IMR-90 (cell line): Measurements from ENCODE around the gene AUTS2. TPM values are rescaled to one million over a fixed set of nuclear protein-coding genes. Genes with fewer than 3 reads are reported as not detected.

Experiments used
- ATAC-seq: fragments of 200-7000 bp; cut with Tn5 transposase; 2 replicates; pipeline ENCODE4 v1.9.1; 2020; ENCODE audit warnings: low read depth, mild to moderate bottlenecking, moderate library complexity
- BruUV-seq: library from RNA; stranded (reverse); fragments of 400-500 nt; replicated peaks from 2 replicates; lab custom pipeline; 2021; lab: Mats Ljungman, UMichigan
- CTCF ChIA-PET: fragments of 300-600 bp; formaldehyde crosslinking; extraction: SDS; loops from one replicate; lab custom pipeline; 2021; ENCODE audit warnings: antibody characterized with exemption; lab: Yijun Ruan, JAX
- POLR2A ChIA-PET: fragments of 300-600 bp; sonication (Branson Sonifier 250); formaldehyde crosslinking; loops from one replicate; lab custom pipeline; 2022; ENCODE audit warnings: antibody characterized with exemption; ENCODE audit not compliant: unreplicated experiment; lab: Charles Lee
- DNase-seq: peaks from one replicate; pipeline ENCODE4 v3.0.0; 2013
- H2AFZ ChIP-seq: replicated peaks from 2 replicates; pipeline ENCODE3; 2013; ENCODE audit warnings: low read length, mild to moderate bottlenecking; ENCODE audit not compliant: poor library complexity
- H2AK5ac ChIP-seq: 2 replicates; pipeline ENCODE4 v1.6.1; 2013; ENCODE audit warnings: low read depth, low read length, inconsistent platforms
- H2AK9ac ChIP-seq: replicated peaks from 2 replicates; pipeline ENCODE3; 2013; ENCODE audit warnings: mild to moderate bottlenecking, low read depth, low read length, moderate library complexity; ENCODE audit not compliant: poor library complexity
- H2BK120ac ChIP-seq: 2 replicates; pipeline ENCODE4 v1.6.1; 2013; ENCODE audit warnings: low read depth, low read length, inconsistent platforms
- H2BK15ac ChIP-seq: 3 replicates; pipeline ENCODE4 v1.6.1; 2013; ENCODE audit warnings: low read depth, low read length, inconsistent platforms
- H2BK20ac ChIP-seq: 2 replicates; pipeline ENCODE4 v1.6.1; 2013; ENCODE audit warnings: low read depth, mild to moderate bottlenecking, inconsistent platforms, low read length, moderate library complexity
- H2BK5ac ChIP-seq: 2 replicates; pipeline ENCODE4 v1.6.1; 2013; ENCODE audit warnings: mild to moderate bottlenecking, low read depth, low read length, inconsistent platforms; ENCODE audit not compliant: poor library complexity, severe bottlenecking
- H3K14ac ChIP-seq: replicated peaks from 2 replicates; pipeline ENCODE4 v1.6.1; 2013; ENCODE audit warnings: low read depth, low read length, inconsistent platforms
- H3K18ac ChIP-seq: 2 replicates; pipeline ENCODE4 v1.6.1; 2013; ENCODE audit warnings: low read depth, low read length, control low read depth
- H3K23ac ChIP-seq: 2 replicates; pipeline ENCODE4 v1.6.1; 2013; ENCODE audit warnings: low read depth, low read length, inconsistent platforms
- H3K27ac ChIP-seq: 2 replicates; pipeline ENCODE4 v1.5.1; 2013; ENCODE audit warnings: mild to moderate bottlenecking, control low read depth, low read length; ENCODE audit not compliant: insufficient read depth
- H3K27me3 ChIP-seq: 2 replicates; pipeline ENCODE4 v1.6.1; 2013; ENCODE audit warnings: low read length; ENCODE audit not compliant: control insufficient read depth, insufficient read depth
- H3K36me3 ChIP-seq: 2 replicates; pipeline ENCODE4 v1.6.1; 2013; ENCODE audit warnings: low read length, mixed read lengths; ENCODE audit not compliant: control insufficient read depth, insufficient read depth
- H3K4ac ChIP-seq: 2 replicates; pipeline ENCODE4 v1.6.1; 2013; ENCODE audit warnings: low read depth, low read length, inconsistent platforms
- H3K4me1 ChIP-seq: 2 replicates; pipeline ENCODE4 v1.6.1; 2013; ENCODE audit warnings: low read length, mixed read lengths; ENCODE audit not compliant: control insufficient read depth, insufficient read depth
- H3K4me2 ChIP-seq: 2 replicates; pipeline ENCODE4 v1.6.1; 2013; ENCODE audit warnings: low read depth, mild to moderate bottlenecking, control low read depth, low read length, moderate library complexity
- H3K4me3 ChIP-seq: 2 replicates; pipeline ENCODE4 v1.5.1; 2013; ENCODE audit warnings: low read depth, mild to moderate bottlenecking, control low read depth, low read length, moderate library complexity; ENCODE audit not compliant: insufficient read depth
- H3K56ac ChIP-seq: 2 replicates; pipeline ENCODE4 v1.6.1; 2013; ENCODE audit warnings: low read length, inconsistent platforms; ENCODE audit not compliant: insufficient read depth; ENCODE audit errors: extremely low read depth
- H3K79me1 ChIP-seq, 2 experiments: 2 replicates each; pipeline ENCODE4 v1.6.1; 2013; ENCODE audit warnings: low read length in 2 of 2, inconsistent platforms in 1 of 2, low read depth in 1 of 2
- H3K9ac ChIP-seq: 2 replicates; pipeline ENCODE4 v1.6.1; 2013; ENCODE audit warnings: low read depth, low read length, control low read depth
- H3K9me1 ChIP-seq: 2 replicates; pipeline ENCODE4 v1.6.1; 2013; ENCODE audit warnings: low read length, inconsistent platforms; ENCODE audit not compliant: insufficient read depth
- H3K9me3 ChIP-seq: 2 replicates; pipeline ENCODE4 v1.6.1; 2013; ENCODE audit warnings: low read length; ENCODE audit not compliant: control insufficient read depth, insufficient read depth
- H4K20me1 ChIP-seq: 2 replicates; pipeline ENCODE4 v1.6.1; 2013; ENCODE audit warnings: low read length, inconsistent platforms; ENCODE audit not compliant: insufficient read depth
- H4K5ac ChIP-seq: 2 replicates; pipeline ENCODE4 v1.6.1; 2013; ENCODE audit warnings: mild to moderate bottlenecking, low read depth, low read length, control low read depth
- H4K8ac ChIP-seq, 2 experiments: 2 replicates each; pipeline ENCODE4 v1.6.1; 2013; ENCODE audit warnings: low read depth in 2 of 2, low read length in 2 of 2, control low read depth in 1 of 2, inconsistent platforms in 1 of 2
- H4K91ac ChIP-seq: 2 replicates; pipeline ENCODE4 v1.6.1; 2013; ENCODE audit warnings: low read depth, low read length, inconsistent platforms; ENCODE audit not compliant: insufficient read depth
- BHLHE40 ChIP-seq: fragments of 150-350 bp; IDR thresholded peaks from 2 replicates; pipeline ENCODE4 v1.6.1; 2016; ENCODE audit warnings: mild to moderate bottlenecking, low read depth, low read length
- CEBPB ChIP-seq: IDR thresholded peaks from 2 replicates; pipeline ENCODE4 v1.6.1; 2012; ENCODE audit warnings: low read depth, low read length, improper control_type of control experiment
- CHD1 ChIP-seq: IDR thresholded peaks from 2 replicates; pipeline ENCODE4 v1.6.1; 2012; ENCODE audit warnings: low read depth, low read length, improper control_type of control experiment
- FOS ChIP-seq: fragments of 150-350 bp; IDR thresholded peaks from 2 replicates; pipeline ENCODE4 v1.6.1; 2016; ENCODE audit warnings: low read depth, low read length
- MAFK ChIP-seq: IDR thresholded peaks from 2 replicates; pipeline ENCODE4 v1.6.1; 2012; ENCODE audit warnings: low read depth, low read length, improper control_type of control experiment
- MAZ ChIP-seq: IDR thresholded peaks from 2 replicates; pipeline ENCODE4 v1.6.1; 2012; ENCODE audit warnings: low read depth, mild to moderate bottlenecking, low read length, improper control_type of control experiment, moderate library complexity, borderline replicate concordance
- MXI1 ChIP-seq: IDR thresholded peaks from 2 replicates; pipeline ENCODE4 v1.6.1; 2012; ENCODE audit warnings: low read depth, mild to moderate bottlenecking, low read length, moderate library complexity, borderline replicate concordance
- NFE2L2 ChIP-seq: fragments of 150-350 bp; IDR thresholded peaks from 2 replicates; pipeline ENCODE4 v1.6.1; 2016; ENCODE audit warnings: low read depth, mild to moderate bottlenecking, low read length
- POLR2A ChIP-seq: IDR thresholded peaks from 2 replicates; pipeline ENCODE4 v1.6.1; 2012; ENCODE audit warnings: mild to moderate bottlenecking, low read depth, low read length
- RAD21 ChIP-seq: IDR thresholded peaks from 2 replicates; pipeline ENCODE4 v1.6.1; 2012; ENCODE audit warnings: low read length, improper control_type of control experiment
- RCOR1 ChIP-seq: IDR thresholded peaks from 2 replicates; pipeline ENCODE4 v1.6.1; 2012; ENCODE audit warnings: mild to moderate bottlenecking, low read length, improper control_type of control experiment; ENCODE audit not compliant: insufficient replicate concordance
- RFX5 ChIP-seq: IDR thresholded peaks from 2 replicates; pipeline ENCODE4 v1.8.0; 2012; ENCODE audit warnings: low read depth, mild to moderate bottlenecking, low read length, moderate library complexity
- SMC3 ChIP-seq: fragments of 150-350 bp; IDR thresholded peaks from 2 replicates; pipeline ENCODE4 v1.6.1; 2016; ENCODE audit warnings: low read depth, mild to moderate bottlenecking, antibody characterized with exemption, low read length, moderate library complexity
- WGBS, 2 experiments: methylation state at CpG; one replicate each; pipeline versions ENCODE4 v1.1.5 to v1.1.7; 2013; ENCODE audit warnings: missing lambda C conversion rate in 2 of 2; ENCODE audit not compliant: insufficient read length in 1 of 2; ENCODE audit errors: extremely low coverage in 2 of 2; 5-methylcytosine and 5-hydroxymethylcytosine counted together
- dilution Hi-C: fragments of 300-500 bp; cut with HindIII; formaldehyde crosslinking; loops from one replicate; pipeline ENCODE4 v1.14.3; 2018; ENCODE audit warnings: low sequenced_read_pairs; ENCODE audit not compliant: unreplicated experiment
- in situ Hi-C: fragments of 300-500 bp; cut with MboI; formaldehyde crosslinking; loops from 3 replicates; pipeline ENCODE4 v1.14.3; 2019; ENCODE audit warnings: low sequenced_read_pairs, inconsistent platforms, mixed read lengths
- intact Hi-C: fragments of 100-400 bp; cut with micrococcal nuclease; formaldehyde crosslinking; loops from 2 replicates; pipeline ENCODE4 v1.10.0; 2022
- polyA plus RNA-seq, 3 experiments: library from polyadenylated mRNA; depleted of rRNA; stranded (reverse); fragments of >200 nt; gene quantifications; 2 replicates each; pipeline ENCODE4 v1.2.3, GENCODE V29; 2012; ENCODE audit warnings: low replicate concordance in 1 of 3
- total RNA-seq: library from RNA; depleted of rRNA; stranded (reverse); fragments of >200 nt; gene quantifications from 2 replicates; pipeline ENCODE4 v1.2.3, GENCODE V29; 2012
- TF ChIP-seq, protein P1 (sequence below): fragments of 150-350 bp; IDR thresholded peaks from 2 replicates; pipeline ENCODE4 v1.6.1; 2017; ENCODE audit warnings: mild to moderate bottlenecking, antibody characterized with exemption, low read length, low read depth
- TF ChIP-seq, protein P2 (sequence below): fragments of 150-350 bp; IDR thresholded peaks from 2 replicates; pipeline ENCODE4 v1.6.1; 2016; ENCODE audit warnings: low read depth, mild to moderate bottlenecking, low read length, moderate library complexity, borderline replicate concordance
- TF ChIP-seq, protein P3 (sequence below): conservative IDR thresholded peaks from 2 replicates; pipeline ENCODE4 v1.5.1; 2012; ENCODE audit warnings: mild to moderate bottlenecking, low read depth, low read length, improper control_type of control experiment

AUTS2 gene
- total and polyA plus RNA-seq, 2 of the 4 experiments (the other 2 are of a cell fraction), result 0.90 to 3.0 TPM

DNA sequence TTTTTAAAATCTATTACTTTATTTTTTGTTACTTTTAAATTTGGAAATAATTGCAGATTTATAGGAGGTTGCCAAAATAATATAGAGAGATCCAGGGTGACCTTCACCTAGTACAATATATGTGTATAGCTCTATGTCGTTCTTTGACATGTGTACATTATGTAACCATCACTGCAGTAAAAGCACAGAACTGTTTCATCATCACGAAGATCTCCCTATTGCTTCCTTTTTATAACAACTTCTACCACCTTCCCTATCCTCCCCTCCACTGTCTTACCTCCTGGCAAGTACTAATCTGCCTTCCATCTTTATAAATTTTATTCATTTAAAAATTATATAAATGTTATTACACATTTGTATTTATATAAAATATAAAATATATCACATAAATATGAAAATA lies 251.0 kb downstream of the AUTS2 start:
- WGBS, 2 experiments, result no CpG with 5 or more reads among the region's 2 CpGs
- H4K20me1 ChIP-seq, result no peaks in the 10 kb centered on the region
- H3K36me3 ChIP-seq, result no peaks in the 10 kb centered on the region
- no peak overlapping the region for H3K14ac ChIP-seq
- H2BK15ac ChIP-seq, result no peak overlapping the region
- TF ChIP-seq RCOR1, result no peak
- TF ChIP-seq, protein P1, sequence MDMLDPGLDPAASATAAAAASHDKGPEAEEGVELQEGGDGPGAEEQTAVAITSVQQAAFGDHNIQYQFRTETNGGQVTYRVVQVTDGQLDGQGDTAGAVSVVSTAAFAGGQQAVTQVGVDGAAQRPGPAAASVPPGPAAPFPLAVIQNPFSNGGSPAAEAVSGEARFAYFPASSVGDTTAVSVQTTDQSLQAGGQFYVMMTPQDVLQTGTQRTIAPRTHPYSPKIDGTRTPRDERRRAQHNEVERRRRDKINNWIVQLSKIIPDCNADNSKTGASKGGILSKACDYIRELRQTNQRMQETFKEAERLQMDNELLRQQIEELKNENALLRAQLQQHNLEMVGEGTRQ, result no peak
- no peak for TF ChIP-seq FOS
- no peak for TF ChIP-seq CHD1
- no peak for TF ChIP-seq MAFK
- TF ChIP-seq CEBPB, result no peak
- no peak for TF ChIP-seq NFE2L2
- no peak for TF ChIP-seq BHLHE40
- TF ChIP-seq RFX5, result no peak
- TF ChIP-seq, protein P2, sequence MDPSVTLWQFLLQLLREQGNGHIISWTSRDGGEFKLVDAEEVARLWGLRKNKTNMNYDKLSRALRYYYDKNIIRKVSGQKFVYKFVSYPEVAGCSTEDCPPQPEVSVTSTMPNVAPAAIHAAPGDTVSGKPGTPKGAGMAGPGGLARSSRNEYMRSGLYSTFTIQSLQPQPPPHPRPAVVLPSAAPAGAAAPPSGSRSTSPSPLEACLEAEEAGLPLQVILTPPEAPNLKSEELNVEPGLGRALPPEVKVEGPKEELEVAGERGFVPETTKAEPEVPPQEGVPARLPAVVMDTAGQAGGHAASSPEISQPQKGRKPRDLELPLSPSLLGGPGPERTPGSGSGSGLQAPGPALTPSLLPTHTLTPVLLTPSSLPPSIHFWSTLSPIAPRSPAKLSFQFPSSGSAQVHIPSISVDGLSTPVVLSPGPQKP, result no peak
- no peak for TF ChIP-seq SMC3
- no peak for TF ChIP-seq MAZ
- TF ChIP-seq MXI1, result no peak
- no peak for TF ChIP-seq POLR2A
- TF ChIP-seq RAD21, result no peak
- TF ChIP-seq, protein P3, sequence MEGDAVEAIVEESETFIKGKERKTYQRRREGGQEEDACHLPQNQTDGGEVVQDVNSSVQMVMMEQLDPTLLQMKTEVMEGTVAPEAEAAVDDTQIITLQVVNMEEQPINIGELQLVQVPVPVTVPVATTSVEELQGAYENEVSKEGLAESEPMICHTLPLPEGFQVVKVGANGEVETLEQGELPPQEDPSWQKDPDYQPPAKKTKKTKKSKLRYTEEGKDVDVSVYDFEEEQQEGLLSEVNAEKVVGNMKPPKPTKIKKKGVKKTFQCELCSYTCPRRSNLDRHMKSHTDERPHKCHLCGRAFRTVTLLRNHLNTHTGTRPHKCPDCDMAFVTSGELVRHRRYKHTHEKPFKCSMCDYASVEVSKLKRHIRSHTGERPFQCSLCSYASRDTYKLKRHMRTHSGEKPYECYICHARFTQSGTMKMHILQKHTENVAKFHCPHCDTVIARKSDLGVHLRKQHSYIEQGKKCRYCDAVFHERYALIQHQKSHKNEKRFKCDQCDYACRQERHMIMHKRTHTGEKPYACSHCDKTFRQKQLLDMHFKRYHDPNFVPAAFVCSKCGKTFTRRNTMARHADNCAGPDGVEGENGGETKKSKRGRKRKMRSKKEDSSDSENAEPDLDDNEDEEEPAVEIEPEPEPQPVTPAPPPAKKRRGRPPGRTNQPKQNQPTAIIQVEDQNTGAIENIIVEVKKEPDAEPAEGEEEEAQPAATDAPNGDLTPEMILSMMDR, result no peak
- H2AK5ac ChIP-seq, result no peak overlapping the region
- dilution Hi-C loops, result no loop called here
- BruUV-seq, result no TSS peak
- H3K9me3 ChIP-seq, result no peaks in the 10 kb centered on the region
- H4K91ac ChIP-seq, result no peak overlapping the region
- H2AK9ac ChIP-seq, result no peak overlapping the region
- no peak overlapping the region for H3K23ac ChIP-seq
- no peaks in the 10 kb centered on the region for H3K27me3 ChIP-seq
- H3K4me3 ChIP-seq, result no peak overlapping the region
- H2BK120ac ChIP-seq, result no peak overlapping the region
- H3K27ac ChIP-seq, result no peak overlapping the region
- H3K18ac ChIP-seq, result no peak overlapping the region
- no peak overlapping the region for H4K5ac ChIP-seq
- ChIA-PET CTCF (no interaction called here), POLR2A (no interaction called here)
- no peak overlapping the region for H3K56ac ChIP-seq
- H3K4ac ChIP-seq, result no peak overlapping the region
- no peak overlapping the region for H2BK20ac ChIP-seq
- no peaks in the 10 kb centered on the region for H3K79me1 ChIP-seq
- intact Hi-C loops, result no loop called here
- H2BK5ac ChIP-seq, result no peak overlapping the region
- no peak overlapping the region for H2AFZ ChIP-seq
- DNase-seq (no peak), ATAC-seq (no peak)
- H3K9ac ChIP-seq, result no peak overlapping the region
- no peak overlapping the region for H3K4me2 ChIP-seq
- no peaks in the 10 kb centered on the region for H3K9me1 ChIP-seq
- in situ Hi-C loops, result no loop called here
- no peaks in the 10 kb centered on the region for H3K4me1 ChIP-seq
- no peak overlapping the region for H4K8ac ChIP-seq
